Measurements from ENCODE around the gene FCHSD2. TPM values are rescaled to one million over a fixed set of nuclear protein-coding genes. Genes with fewer than 3 reads are reported as not detected.
"Not testable (repeated sequence)": the region's sequence is repeated elsewhere in the genome, so short reads cannot be mapped to it uniquely, and the experiment has no call there.

The FCHSD2 gene
- total RNA-seq, 6 donors from 2014 or later: 22.5 to 55.6 (median 42.7) TPM

DNA sequence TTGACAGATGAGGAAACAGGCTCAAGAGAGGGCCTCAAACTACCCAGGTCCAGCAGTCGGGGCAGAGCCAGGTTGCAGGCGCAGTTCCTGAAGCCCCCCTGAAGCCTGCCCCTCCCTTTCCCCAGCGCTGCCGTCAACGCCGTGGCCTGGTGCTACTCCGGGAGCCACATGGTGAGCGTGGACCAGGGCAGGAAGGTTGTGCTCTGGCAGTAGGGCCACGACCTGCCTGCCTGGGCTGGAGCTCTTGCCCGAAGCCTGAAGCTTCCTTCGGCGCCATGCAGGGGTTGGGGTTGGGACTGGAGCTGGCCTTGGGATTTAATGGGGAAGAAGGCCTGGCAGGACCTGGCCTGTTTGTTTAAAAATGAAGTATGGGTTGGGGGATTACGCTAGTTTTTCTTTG, 312.9 kb downstream of the FCHSD2 start:
- DNase-seq: peak in 1 of 2 donors; percentile 62
- TF ChIP-seq EP300 (IDR thresholded peaks at IDR 0.05) (no peak), POLR2A (IDR thresholded peaks at IDR 0.05) (no peak), POLR2AphosphoS5 (IDR thresholded peaks at IDR 0.05) (no peak)
- TF ChIP-seq, protein P1, sequence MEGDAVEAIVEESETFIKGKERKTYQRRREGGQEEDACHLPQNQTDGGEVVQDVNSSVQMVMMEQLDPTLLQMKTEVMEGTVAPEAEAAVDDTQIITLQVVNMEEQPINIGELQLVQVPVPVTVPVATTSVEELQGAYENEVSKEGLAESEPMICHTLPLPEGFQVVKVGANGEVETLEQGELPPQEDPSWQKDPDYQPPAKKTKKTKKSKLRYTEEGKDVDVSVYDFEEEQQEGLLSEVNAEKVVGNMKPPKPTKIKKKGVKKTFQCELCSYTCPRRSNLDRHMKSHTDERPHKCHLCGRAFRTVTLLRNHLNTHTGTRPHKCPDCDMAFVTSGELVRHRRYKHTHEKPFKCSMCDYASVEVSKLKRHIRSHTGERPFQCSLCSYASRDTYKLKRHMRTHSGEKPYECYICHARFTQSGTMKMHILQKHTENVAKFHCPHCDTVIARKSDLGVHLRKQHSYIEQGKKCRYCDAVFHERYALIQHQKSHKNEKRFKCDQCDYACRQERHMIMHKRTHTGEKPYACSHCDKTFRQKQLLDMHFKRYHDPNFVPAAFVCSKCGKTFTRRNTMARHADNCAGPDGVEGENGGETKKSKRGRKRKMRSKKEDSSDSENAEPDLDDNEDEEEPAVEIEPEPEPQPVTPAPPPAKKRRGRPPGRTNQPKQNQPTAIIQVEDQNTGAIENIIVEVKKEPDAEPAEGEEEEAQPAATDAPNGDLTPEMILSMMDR (IDR thresholded peaks at IDR 0.05): no peak
- peaks cover 0 to 24% (median 9%) of the 10 kb centered on the region in 4 donors for H3K36me3 ChIP-seq
- no peak for ATAC-seq (ENCODE audit: low FRiP score in 2 of 2)
- no peaks in the 10 kb centered on the region for H3K27me3 ChIP-seq
- H3K9me3 ChIP-seq: no peaks in the 10 kb centered on the region
- WGBS, 2 donors: 87 to 93% methylated on average over 6 to 13 of the region's 13 CpGs
- peak overlapping the region in 2 of 4 donors; percentile 79 to 80 for H3K27ac ChIP-seq
- H3K4me1 ChIP-seq: peaks cover 26 to 42% (median 36%) of the 10 kb centered on the region in 4 donors
- H3K4me3 ChIP-seq: no peak overlapping the region

DNA sequence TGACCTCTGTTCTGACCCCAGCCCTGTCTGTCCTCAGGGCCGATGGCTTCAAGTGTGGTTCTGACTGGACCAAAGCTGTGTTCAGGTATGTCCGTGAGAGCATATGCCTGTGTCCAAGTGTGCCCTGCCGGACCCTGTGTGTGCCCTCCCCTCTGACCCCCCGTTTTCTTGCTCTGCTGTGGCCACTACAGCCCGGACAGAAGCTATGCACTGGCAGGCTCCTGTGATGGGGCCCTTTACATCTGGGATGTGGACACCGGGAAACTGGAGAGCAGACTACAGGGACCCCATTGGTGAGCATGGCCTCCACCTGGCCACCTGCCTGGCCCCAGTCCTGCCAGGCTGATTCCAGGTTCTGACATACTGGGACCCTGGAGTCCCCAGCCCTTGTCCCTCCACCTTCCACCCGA, 313.4 kb downstream of the FCHSD2 start:
- Histone ChIP-seq H3K4me1 (peaks cover 23 to 39% (median 34%) of the 10 kb centered on the region in 4 donors), H3K27ac (peak overlapping the region; percentile 48 to 80 (median 74)), H3K4me3 (no peak overlapping the region), H3K27me3 (no peaks in the 10 kb centered on the region), H3K9me3 (no peaks in the 10 kb centered on the region), H3K36me3 (peaks cover 0 to 26% (median 9%) of the 10 kb centered on the region in 4 donors)
- DNase-seq (no peak), ATAC-seq (ENCODE audit: low FRiP score in 2 of 2) (no peak)
- no peak for TF ChIP-seq POLR2AphosphoS5 (IDR thresholded peaks at IDR 0.05)
- no peak for TF ChIP-seq EP300 (IDR thresholded peaks at IDR 0.05)
- TF ChIP-seq, protein P1 (IDR thresholded peaks at IDR 0.05): no peak
- TF ChIP-seq POLR2A (IDR thresholded peaks at IDR 0.05): no peak
- 82 to 88% methylated on average over 5 to 6 of the region's 7 CpGs for WGBS, 2 donors

DNA sequence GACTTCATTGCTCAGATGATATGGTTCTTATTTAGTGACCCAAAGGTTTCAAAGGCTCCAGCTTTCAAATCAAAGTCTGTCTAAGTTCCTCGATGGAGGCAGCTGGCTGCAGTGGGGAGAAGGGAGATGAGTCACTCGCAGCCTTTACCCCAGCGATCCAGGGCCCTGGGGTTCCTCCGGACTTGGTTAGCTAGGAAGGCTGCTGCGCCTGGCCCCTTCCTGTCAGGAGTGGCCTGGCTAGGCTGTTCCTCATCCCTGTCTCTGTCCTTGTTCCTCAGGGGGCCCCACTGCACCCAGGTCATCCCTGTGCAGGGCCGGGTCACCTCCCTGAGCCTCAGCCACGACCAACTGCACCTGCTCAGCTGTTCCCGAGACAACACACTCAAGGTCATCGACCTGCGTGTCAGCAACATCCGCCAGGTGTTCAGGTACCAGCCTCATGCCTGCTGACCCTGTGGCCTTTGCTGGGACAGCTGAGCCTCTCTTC, 314.0 kb downstream of the FCHSD2 start:
- TF ChIP-seq POLR2A (IDR thresholded peaks at IDR 0.05) (no peak), EP300 (IDR thresholded peaks at IDR 0.05) (no peak), POLR2AphosphoS5 (IDR thresholded peaks at IDR 0.05) (no peak)
- TF ChIP-seq, protein P1 (IDR thresholded peaks at IDR 0.05): no peak
- peak in 1 of 2 donors; percentile 35 for ATAC-seq (ENCODE audit: low FRiP score in 2 of 2)
- peak in 1 of 2 donors; percentile 61 for DNase-seq
- Histone ChIP-seq H3K4me3 (no peak overlapping the region), H3K36me3 (peaks cover 0 to 26% (median 9%) of the 10 kb centered on the region in 4 donors), H3K4me1 (peaks cover 19 to 36% (median 29%) of the 10 kb centered on the region in 4 donors), H3K27ac (peak overlapping the region; percentile 48 to 80 (median 74)), H3K27me3 (no peaks in the 10 kb centered on the region), H3K9me3 (no peaks in the 10 kb centered on the region)
- WGBS, 2 donors: 67 to 71% methylated on average over 10 to 11 of the region's 11 CpGs

DNA sequence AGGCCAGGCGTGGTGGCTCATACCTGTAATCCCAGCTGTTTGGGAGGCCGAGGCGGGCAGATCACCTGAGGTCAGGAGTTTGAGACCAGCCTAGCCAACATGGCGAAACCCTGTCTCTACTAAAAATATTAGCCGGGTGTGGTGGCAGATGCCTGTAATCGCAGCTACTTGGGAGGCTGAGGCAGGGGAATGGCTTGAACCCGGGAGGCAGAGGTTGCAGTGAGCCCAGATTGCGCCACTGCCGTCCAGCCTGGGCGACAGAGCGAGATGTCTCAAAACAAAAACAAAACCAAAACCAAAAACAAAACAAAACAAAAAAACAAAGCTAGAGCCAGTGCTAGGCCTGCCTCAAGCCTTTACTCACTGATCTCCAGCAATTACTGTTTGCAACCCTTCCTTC, 314.5 kb downstream of the FCHSD2 start:
- 68 to 70% methylated on average over 11 of the region's 11 CpGs for WGBS, 2 donors
- DNase-seq; H3K27me3 ChIP-seq; ATAC-seq (ENCODE audit: low FRiP score in 2 of 2); H3K9me3 ChIP-seq; H3K4me3 ChIP-seq: not testable (repeated sequence)
- peaks cover 19 to 33% (median 28%) of the 10 kb centered on the region in 4 donors for H3K4me1 ChIP-seq
- H3K36me3 ChIP-seq: peaks cover 0 to 26% (median 12%) of the 10 kb centered on the region in 4 donors
- H3K27ac ChIP-seq: peak overlapping the region; percentile 48 to 80 (median 74)

DNA sequence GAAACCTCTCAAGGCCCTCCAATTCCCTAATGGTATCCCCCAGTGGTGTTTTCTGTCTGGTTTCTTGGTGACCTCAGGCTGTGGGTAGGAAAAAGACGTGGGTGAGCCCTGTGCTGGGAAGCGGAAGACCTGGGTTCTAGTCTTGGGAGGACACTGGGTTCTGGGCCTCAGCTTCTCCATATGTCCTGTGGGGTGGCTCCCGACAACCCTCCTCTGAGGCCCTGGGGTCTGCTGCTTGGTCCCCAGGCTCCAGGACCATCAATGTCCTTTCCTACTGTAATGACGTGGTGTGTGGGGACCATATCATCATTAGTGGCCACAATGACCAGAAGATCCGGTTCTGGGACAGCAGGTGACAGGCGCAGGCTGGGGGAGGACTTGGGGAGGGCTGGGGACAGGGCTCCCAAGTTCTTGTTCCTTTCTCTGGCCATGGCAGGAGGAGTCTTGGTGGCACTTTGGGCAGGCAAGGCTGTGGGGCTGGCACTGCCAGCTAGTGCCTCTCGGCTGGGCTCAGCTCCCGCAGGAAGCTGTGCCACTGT, 315.1 kb downstream of the FCHSD2 start:
- H3K27me3 ChIP-seq: no peaks in the 10 kb centered on the region
- H3K27ac ChIP-seq: peak overlapping the region; percentile 48 to 80 (median 74)
- peaks cover 15 to 33% (median 29%) of the 10 kb centered on the region in 4 donors for H3K4me1 ChIP-seq
- no peaks in the 10 kb centered on the region for H3K9me3 ChIP-seq
- H3K36me3 ChIP-seq: peaks cover 0 to 26% (median 9%) of the 10 kb centered on the region in 4 donors
- H3K4me3 ChIP-seq: no peak overlapping the region
- DNase-seq (no peak), ATAC-seq (ENCODE audit: low FRiP score in 2 of 2) (no peak)
- TF ChIP-seq EP300 (IDR thresholded peaks at IDR 0.05) (no peak), POLR2AphosphoS5 (IDR thresholded peaks at IDR 0.05) (no peak), POLR2A (IDR thresholded peaks at IDR 0.05) (no peak)
- TF ChIP-seq, protein P1 (IDR thresholded peaks at IDR 0.05): no peak
- WGBS, 2 donors: 89 to 92% methylated on average over 7 to 8 of the region's 8 CpGs

Measured in upper lobe of left lung (tissue), 6 donors.